Ramos (cell line): ENCODE results near the gene EDAR.

ENCODE experiments used
- in situ Hi-C: fragments of 300-500 bp; cut with MboI; formaldehyde crosslinking; loops from one replicate; pipeline ENCODE4 v1.14.3; 2022; ENCODE audit warnings: low sequenced_read_pairs; ENCODE audit not compliant: unreplicated experiment

EDAR gene

DNA sequence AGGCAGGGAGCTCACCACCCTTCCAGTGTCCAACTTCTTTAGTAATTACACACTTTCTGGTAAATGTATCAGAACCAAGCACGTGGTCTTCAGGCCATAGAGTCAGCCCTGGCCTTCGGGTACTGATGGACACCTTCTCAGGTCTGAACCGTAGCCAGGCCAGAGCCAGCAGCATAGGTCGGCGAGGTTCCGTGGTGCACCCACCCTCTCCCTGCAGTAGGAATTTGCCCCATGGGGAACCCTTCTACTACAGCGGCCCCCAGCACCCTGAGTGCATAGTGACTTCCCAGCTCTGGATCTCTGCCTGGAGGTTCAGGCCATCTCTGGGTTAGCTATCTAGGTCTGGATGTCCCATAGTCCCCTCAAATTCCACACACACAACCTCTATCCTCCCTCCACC lies 61.6 kb downstream of the EDAR start:
- in situ Hi-C loops, result no loop called here

DNA sequence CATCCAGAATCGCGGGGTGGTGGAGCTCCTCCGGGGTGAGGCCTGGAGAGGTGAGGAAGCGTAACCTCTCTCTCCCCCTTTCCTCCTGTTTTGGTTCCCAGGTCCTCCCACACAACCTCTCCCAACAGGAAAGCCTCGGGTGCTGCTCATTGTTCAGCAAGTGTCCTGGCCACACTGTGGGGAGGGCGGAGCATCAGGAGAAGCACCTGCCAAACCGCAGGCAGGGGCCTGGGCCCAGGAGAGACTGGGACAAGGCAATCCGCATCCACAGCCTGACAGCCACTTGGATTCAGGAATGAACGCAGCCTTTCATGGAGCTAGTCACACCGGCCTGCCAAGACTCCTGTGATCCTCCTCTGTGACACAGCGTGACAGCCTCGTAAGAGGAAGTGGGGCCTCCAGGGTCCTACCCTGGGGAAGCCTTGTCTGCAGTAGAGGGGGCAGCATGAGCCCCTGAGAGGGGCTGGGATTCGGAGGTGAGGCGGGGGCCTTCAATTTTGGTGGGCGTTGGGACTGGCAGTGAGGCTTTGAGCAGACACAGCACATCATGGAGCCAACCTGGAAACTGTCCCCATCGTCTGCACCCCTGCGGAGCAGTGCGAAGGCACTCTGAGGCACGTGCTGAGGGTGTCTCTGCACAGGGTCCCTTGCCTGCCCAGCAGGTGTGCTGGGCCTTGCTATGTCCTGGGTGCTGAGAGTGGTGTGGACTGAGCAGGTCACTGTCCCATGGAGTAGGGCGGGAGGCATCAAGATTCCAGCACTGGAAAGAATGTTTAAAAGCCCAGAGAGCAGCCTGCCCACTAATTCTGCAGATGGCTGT lies 62.2 kb downstream of the EDAR start:
- in situ Hi-C loops, result no loop called here

- in situ Hi-C loops, result no loop called here
Measured at GRCh38 chr2:108925735-108926134, 63.3 kb downstream of the EDAR start.

DNA sequence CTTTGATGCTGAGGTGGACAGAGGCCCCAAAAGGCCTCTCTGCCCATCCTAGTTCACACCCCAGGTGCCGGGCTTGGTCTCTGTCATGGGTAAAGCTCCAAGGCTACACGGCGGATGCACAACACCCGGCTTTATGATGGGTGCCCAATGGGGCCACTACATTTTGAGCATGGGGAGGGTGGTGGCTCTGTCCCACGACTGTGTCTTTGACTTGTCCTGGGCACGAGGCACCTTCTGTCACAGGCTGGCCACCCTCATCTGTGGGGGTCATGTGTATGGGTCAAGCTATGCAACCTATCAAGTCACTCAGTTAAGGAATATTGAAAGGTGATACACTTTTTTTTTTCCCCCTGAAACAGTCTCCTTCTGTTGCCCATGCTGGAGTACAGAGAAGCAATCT lies 63.7 kb downstream of the EDAR start:
- in situ Hi-C loops, result no loop called here

DNA sequence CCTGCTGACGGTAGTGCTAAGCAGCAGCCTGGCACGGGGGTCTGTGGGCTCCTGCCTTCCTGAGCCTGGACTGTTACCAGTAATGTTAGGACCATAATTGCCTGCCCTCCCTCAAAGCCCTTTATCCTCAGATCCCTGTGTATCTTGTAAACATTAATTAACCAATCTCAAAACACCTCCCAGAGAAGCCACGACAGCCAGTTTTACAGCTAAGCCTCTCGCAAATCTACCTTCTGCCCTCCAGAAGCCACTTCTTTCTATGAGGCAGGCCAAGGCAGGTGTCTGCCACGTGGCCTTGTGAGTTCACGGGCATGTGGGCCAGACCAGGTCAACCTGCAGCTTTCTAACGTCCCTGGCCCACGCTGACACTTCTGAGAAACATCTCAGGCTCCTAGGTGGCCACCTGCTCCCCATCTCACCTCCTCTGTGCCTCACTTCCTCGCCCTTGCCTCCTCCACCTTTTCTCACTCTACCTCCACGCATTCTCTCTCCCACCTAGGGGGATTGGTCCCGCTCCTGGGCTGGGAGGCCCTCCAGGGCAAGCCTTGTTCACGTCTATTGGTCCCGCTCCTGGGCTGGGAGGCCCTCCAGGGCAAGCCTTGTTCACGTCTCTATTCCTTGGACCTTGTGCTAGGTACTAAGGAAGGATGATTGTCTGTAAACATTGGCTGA lies 64.3 kb downstream of the EDAR start:
- in situ Hi-C loops, result no loop called here

GRCh38 chr2:108923736-108924579 lies 65.1 kb downstream of the EDAR start:
- in situ Hi-C loops, result no loop called here

DNA sequence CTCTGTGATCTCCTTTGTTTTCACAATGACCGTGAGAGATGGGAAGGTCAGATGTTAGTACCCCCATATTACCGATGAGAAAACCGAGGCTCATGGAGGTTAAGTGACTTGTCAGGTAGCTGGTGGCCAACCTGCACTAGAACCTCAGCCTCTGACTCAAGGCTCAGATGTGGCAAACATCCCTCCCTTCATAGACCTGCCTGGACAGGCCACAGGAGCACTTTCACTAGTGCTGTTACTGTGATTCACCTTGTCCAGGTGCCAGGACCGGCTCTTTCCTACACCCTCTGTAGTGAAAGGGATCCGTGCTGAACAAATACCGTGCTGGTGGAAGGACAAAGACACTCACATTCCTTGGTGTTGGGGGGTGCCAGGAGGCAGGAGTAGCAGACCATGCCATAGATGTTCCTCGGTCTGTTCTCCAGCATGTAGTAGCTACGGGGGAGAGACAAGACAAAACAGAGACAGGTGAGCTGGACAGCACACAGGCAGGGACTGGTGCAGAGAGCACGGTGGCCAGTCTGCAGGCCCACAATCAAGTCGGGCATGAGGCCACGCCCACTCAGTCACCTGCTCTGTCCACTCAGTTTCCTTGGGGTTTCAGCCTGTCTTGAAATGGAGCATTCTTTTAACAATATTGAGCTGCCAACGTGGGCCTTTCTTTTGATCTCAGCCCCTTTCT lies 65.9 kb downstream of the EDAR start:
- in situ Hi-C loops, result no loop called here

DNA sequence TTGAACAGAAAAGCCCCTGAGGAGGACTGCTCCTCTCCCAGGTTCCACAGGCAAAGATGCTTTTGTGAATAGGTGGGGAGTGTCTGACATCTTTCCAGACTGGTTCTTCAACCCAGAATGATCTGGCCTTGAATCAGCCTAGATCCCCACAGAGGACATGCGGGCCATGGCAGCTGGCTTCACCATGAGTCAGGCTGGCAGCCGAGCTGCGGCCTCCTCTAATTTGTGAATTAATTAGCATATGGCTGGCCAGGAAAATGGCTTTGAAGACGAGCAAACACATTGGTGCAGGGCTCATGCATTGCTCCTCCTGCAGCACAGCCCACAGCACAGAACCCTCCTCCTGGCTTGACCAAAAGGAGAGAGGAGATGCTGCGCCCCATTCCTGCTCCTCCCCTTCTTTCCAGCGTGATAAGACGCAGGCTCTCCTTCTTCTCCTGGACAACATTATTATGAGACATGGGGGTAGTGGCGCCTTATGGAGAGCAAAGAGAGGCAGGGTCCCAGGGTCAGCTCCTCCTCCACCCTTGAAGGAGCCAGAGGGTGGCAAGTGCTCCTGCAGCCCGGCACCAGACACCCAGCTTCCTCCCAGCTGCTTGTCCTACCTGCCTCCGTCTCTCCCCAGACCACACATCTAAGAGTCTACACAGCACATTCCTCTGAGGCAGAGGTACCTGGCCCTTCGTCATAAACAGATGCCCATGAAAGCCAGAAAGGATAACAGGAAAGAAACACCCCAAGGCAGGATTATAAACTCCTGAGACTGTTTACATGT lies 66.7 kb downstream of the EDAR start:
- in situ Hi-C loops, result no loop called here

DNA sequence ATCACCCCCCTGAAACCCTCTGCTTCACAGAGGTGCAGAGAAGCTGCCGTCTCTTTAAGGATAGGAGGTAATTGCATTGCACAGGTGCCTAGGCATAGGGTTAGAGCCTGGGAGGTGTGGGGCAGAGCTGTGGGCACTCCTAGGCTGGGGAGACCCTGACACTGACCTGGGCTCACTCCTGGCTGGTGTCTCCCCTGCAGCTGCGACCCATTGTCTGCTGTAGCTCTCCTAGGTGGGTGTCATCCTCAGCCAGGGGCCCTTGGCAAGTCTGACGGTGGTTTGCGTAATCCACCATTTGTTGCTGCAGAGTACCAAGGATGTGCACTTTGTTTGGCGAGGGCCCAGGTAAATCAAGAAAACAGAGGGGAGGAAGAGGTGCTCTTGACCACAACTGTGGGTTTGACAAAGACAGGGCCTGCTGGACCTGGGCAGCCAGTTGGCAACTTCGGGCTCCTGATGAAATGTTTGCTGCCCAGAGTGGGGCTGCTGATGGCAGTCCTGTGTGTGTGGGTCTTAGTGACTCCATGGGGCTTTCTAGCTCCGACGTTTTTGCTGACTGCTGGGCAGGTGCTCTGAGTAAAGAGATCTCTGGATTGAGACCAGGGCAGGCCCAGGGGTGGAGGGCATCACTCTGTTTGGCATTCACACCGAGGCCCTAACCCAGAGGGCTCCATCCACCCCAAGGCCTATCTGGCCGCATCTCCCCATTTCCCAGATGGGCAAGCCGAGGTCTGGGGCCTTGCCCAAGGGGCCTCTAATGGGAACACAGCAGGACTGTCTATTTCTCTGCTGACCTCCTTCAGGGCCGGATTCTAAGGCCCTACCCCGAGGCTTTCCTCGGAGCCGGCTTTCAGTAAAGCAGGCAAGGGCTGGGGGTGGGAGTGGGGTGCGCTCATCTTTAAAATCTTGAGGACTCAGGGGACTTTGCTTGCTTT lies 67.7 kb downstream of the EDAR start:
- in situ Hi-C loops, result no loop called here

- in situ Hi-C loops, result no loop called here
Measured at GRCh38 chr2:108920686-108921085, 68.3 kb downstream of the EDAR start.

DNA sequence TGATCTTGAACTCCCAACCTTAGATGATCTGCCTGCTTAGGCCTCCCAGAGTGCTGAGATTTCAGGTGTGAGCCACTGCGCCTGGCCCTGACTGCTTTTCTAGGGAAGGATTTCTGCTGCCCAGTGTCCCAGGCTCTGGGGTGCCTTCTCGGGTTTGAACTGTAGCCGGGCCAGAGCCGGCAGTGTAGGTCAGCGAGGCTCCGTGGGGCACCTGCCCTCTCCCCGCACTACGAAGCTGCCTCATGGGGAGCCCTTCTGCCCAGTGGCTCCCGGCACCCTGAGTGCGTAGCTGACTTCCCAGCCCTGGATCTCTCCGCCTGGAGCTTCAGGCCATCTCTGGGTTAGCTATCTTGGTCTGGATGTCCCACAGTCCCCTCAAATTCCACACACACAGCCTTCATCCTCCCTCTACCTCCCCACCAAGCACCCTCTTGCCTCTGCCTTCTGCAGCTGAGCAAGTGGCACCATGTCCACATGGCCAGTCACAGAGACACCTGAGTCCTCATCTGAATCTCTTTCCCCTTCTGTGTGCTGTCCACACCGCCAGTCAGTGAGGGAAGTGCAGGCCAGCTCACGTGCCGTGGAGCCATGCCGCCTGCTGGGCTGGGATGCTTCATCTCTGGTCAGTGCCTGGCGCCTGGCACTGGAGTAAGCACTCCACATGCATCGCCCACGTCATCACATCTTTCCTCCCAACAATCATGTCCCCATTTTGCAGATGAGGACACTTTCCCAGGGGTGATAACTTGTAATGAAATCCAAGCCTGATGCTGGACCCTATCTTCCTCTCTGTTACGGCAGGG lies 69.2 kb downstream of the EDAR start:
- in situ Hi-C loops, result no loop called here

DNA sequence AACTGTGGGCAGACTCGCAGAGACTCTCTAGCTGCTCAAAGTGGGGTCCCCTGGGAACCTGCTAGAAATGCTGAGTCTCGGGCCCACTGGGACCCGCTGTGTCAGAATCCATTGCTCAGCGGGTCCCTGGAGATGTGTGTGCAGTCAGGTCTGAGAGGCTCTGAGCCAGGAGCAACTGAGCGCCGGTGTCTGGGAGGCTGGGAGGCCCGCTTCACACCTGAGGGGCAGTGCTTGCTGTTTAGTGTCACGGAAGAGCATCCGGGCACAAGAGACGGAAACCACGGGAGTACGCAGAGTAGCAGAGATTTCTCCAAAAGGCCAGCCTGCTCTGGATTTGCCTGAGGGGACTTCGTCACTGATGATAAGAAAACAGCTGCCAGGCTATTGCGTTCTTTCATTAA lies 70.1 kb downstream of the EDAR start:
- in situ Hi-C loops, result no loop called here

GRCh38 chr2:108918156-108918874 lies 70.7 kb downstream of the EDAR start:
- in situ Hi-C loops, result no loop called here

DNA sequence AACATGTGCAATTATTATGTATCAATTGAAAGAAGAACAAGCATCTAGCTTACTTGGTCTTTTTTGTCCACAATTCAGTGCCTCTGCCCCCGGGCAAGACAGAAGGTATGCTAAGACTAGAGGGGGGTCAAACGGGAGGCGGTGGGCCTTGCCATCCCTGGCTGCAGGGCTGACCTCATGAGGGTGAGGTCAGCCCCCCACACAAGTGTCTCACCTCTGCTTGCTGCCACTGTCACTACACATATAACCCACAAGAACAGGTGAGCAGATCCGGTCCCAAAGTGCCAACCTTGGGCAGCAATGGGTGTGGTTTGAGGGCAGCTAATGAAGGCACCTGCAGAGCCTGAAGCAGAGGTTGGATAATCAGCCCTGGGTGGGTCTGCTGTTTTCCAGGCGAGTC lies 71.5 kb downstream of the EDAR start:
- in situ Hi-C loops, result no loop called here

DNA sequence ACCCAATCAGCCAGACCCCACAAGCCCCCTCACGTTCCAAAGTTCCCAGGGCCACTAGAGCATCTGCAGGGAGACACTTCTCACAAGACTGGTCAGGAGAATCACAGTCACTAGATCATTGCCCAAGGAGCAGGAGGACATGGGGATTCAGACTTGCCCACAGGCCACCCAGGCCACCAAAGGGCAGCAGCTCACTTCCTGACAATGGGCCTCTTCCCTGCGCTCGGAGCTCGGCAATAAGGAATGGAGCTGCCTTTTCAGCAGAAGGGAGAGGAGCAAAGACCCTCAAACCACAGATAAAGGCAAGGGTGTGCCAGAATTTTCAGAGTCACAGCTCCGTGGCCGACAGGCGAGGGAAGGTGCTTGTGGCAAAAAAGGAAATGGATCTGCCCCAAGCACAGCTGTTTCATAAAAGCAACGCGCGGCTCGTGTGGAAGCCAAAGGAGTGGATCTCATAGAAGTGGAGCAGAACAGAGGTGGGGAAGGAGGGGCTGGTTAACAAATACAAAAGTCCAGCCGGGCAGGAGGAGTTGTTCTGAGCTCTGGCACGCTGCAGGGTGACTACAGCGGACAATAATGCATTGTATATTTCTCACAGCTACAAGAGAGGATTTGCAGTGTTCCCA lies 72.1 kb downstream of the EDAR start:
- in situ Hi-C loops, result no loop called here

DNA sequence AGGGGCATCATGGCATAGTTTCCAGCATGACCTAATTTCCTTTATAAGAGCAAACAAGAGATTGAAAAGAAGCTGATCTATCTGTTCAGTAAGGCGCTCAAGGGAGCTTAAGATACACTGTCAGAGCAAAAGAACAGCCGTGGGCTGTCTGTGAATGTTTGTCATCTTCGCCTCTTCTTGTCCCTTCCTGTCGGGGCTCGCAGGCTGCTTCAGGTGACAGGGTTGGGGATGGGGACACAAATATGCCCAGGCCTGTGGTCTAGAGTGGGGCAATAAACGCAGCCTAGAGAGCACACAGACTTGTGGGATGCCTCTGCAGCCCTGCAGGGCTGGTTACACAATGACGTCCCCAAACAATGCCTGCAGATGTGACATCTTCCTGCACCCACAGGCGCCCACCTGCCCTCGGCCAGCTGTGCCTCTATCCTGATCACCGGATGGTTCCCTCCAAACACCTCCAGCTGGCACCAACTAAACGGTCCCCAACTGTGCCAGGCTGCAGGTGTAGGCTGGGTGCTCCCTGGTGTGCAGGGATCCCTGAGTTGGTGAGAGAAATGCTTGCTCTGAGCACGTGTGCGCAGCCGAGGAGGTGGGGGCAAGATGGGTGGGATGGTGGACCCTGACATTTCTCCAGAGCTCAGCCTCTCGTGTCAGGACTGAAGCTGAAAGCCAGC lies 72.8 kb downstream of the EDAR start:
- in situ Hi-C loops, result no loop called here

DNA sequence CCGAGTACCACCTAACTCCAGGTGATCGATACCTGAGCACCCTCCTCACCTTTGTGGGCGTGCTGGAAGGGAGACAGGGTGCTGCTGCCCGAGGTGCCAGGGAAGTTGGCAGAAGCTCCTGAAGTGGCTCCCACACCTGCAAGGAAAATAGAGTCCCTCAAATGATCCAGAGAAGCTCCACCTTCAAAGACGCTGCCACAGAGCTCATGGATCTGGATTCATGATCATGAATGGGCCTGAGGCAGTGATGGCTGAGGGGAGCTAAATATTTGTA lies 76.5 kb downstream of the EDAR start:
- in situ Hi-C loops, result no loop called here
